ENCODE results near the gene NFIA.

- TF ChIP-seq CTCF (IDR thresholded peaks at IDR 0.05) (no peak), POLR2A (IDR thresholded peaks at IDR 0.05) (no peak)
Measured at GRCh38 chr1:61102621-61103020, 20.3 kb downstream of the NFIA start.
